GM15510 (cell line): ENCODE measurements around the gene WWOX.

Experiments used
- POLR2A ChIP-seq: IDR thresholded peaks from 3 replicates; pipeline ENCODE4 v1.6.1; 2011; ENCODE audit warnings: borderline replicate concordance; ENCODE audit not compliant: insufficient read length; ENCODE audit errors: extremely low read depth

WWOX gene

DNA sequence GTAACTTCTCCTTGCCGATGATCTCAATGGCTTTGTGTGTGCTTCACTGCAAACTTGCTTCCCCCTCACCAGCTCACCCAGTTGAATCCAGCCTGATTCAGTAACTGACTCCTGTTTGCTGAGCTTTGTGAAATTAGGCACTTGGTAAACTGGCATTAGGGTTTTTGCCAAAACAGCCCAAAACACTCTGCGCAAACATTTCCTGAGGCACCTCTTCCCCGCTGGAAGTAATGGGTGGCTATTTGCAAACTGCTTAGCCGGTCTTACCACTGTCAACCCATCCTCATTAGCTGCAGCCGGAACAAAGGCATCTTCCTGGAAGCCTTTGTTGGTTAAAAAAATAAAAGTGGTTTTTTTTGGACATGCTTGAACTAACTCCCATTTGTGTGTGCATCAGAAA lies 1147.9 kb downstream of the WWOX start:
- TF ChIP-seq POLR2A = no peak

- TF ChIP-seq POLR2A = no peak
Observed at GRCh38 chr16:79248351-79248750, 1148.9 kb downstream of the WWOX start.

DNA sequence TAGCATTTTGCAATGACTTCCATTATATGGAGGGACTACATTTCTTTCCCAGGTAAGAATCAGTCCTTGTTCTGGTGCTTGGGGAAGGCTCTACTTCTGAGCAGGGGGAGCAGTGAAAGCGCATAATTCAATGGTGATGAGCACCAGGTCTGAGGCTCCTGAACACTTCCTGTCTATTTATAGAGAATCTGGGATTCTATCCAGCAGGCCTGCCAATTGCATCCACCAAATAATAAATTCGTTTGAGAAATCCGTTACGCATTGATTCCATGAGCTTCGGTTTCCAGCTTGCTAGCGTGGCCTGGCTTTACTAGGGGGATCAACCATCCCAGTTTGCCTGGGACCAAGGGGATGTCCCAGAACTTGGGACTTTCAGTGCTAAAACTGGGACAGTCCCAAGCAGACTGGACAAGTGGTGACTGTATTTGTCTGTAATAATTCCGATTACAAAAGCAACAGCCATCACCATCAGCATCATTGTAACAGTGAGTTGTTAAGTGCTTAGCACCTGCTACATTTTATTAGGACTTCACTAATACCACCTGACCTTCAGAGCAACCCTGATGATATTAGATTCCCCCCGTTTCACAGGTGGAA lies 1151.1 kb downstream of the WWOX start:
- no peak for TF ChIP-seq POLR2A

GRCh38 chr16:79253100-79253631 lies 1153.7 kb downstream of the WWOX start:
- no peak for TF ChIP-seq POLR2A

DNA sequence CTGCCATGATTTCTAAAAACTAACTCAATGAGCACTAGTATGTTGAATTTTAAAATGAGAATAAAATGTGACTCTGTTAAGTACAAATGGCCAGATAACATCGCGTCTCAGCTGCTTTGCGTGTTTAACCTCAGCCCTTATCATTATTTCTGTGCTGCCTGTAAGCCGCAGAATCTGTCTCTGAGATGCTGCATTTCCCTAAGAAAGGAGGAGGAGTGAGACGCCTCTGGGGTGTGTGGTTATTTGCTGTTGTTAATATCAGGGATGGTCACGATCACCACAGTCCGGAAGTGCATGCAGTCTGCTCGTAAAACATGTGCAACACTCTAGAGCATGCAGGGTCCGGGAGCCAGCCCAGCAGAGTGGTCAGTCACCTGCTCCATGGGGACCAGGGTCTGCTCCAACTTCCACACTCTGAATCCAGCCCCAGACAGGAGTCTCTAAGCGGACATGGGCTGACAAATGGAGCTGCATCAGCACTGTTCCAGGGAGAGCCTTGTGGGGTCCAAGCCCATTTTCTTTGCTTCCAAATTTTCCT lies 1158.6 kb downstream of the WWOX start:
- TF ChIP-seq POLR2A = no peak

DNA sequence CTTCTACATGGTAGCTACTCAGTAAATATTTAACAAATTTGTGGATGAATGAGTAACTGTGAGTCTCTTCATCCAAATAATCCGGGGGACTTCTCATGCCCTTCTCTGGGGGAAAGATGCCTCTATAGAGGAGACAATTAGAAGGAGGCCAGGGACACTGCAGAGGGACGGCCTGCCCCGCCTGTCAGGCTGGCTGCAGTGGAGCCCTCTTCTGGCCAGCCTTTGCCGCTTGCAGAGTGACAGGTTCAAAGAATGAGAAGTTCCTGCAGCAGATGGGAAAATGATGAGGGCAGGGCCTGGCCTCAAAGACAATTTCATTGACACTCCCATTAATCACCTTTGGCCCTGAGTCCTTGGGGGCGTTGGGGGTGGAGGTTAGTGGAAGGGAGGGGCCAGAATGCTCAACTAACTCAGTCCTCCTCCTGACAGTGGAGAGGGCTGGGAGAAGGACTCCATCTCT lies 1162.1 kb downstream of the WWOX start:
- TF ChIP-seq POLR2A = no peak

DNA sequence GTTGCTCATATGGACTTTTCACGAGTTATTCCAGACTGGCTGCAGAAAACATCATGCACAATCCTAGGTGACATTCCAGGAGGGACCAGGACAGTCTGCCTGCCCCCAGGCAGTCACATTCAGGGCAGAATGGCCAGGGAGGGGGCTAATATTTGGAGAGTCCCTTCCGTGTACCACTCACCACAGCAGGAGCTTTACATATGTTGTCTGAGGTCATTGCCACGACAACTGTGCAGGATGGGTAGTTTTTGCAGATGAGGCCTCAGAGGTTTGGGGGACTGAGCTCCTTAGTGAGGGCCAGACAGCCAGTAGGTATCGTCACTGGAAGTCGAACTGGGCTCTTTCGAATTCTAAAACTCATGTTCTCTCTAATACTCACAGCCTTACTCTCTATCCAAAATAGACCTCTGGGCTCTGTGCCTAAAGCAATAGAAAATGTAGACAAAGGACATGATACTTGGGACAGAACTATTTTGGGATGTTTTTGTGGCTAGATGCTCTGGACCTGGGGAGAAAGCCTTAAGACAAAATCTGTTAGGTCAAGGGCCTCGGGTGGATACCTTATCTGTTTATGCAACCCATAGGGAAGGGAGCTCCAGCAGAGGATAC lies 1162.6 kb downstream of the WWOX start:
- no peak for TF ChIP-seq POLR2A
